22Rv1 (cell line): ENCODE measurements around the gene CRNKL1.

Source experiments
- CTCF ChIP-seq: fragments of 450-650 bp; IDR thresholded peaks from 2 replicates; pipeline ENCODE4 v1.5.1; 2017; ENCODE audit warnings: mild to moderate bottlenecking
- ZFX ChIP-seq: fragments of 450-650 bp; IDR thresholded peaks from 2 replicates; pipeline ENCODE4 v1.6.1; 2017; ENCODE audit warnings: antibody characterized with exemption, borderline replicate concordance

DNA sequence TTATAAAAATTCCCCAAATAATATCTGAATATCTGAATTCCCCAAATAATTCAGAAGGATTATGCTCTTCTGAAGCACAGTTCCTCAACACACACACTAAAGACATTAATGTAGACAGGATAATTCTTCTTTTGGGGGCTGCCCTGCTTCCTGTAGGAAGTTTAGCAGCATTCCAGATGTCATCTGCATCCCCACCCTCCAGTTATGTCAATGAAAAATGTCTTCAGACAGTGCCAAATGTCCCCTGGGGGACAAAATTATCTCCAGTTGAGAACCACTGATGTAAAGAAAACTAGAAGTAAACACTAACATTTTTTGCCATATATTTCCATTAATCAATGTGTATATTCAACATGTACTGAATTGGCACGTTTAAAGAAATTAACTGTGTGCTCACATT lies 61.0 kb downstream of the CRNKL1 start:
- TF ChIP-seq CTCF (no peak), ZFX (no peak)
